C4-2B (cell line): Measurements from ENCODE around the gene PTPRD.

ENCODE experiments used
- CTCF ChIP-seq: fragments of 450-650 bp; conservative IDR thresholded peaks from 2 replicates; pipeline ENCODE4 v1.5.1; 2017; ENCODE audit warnings: mild to moderate bottlenecking
- ZFX ChIP-seq: fragments of 450-650 bp; IDR thresholded peaks from 2 replicates; pipeline ENCODE4 v1.6.1; 2017

- no peak for TF ChIP-seq ZFX
- TF ChIP-seq CTCF, result no peak
These were observed 1876.0 kb downstream of the PTPRD start for GRCh38 chr9:8736805-8737204.
